PC-3 (cell line): ENCODE data around the gene NUDT22.

ENCODE experiments used
- CTCF ChIP-seq: fragments of 300-600 bp; sonication (generic); conservative IDR thresholded peaks from 2 replicates; pipeline ENCODE4 v1.5.1; 2017; ENCODE audit warnings: antibody characterized with exemption, low read depth, mild to moderate bottlenecking, low read length
- EZH2phosphoT487 ChIP-seq: fragments of 300-600 bp; sonication (generic); IDR thresholded peaks from 2 replicates; pipeline ENCODE4 v1.6.1; 2018; ENCODE audit warnings: mild to moderate bottlenecking, antibody characterized with exemption, low read length, borderline replicate concordance

- no peak for TF ChIP-seq CTCF
- TF ChIP-seq EZH2phosphoT487: no peak
These were observed 18.9 kb downstream of the NUDT22 start for GRCh38 chr11:64244966-64245365.
